ENCODE data around the gene KCNJ9. TPM values are rescaled to one million over a fixed set of nuclear protein-coding genes. Genes with fewer than 3 reads are reported as not detected.
A peak's percentile ranks its signal among the peaks of the same experiment; 100 is the strongest.

Gene KCNJ9
- total and polyA plus RNA-seq, 2 donors (not counting 1 experiment from before 2014, with no cell fraction given), result not detected

DNA sequence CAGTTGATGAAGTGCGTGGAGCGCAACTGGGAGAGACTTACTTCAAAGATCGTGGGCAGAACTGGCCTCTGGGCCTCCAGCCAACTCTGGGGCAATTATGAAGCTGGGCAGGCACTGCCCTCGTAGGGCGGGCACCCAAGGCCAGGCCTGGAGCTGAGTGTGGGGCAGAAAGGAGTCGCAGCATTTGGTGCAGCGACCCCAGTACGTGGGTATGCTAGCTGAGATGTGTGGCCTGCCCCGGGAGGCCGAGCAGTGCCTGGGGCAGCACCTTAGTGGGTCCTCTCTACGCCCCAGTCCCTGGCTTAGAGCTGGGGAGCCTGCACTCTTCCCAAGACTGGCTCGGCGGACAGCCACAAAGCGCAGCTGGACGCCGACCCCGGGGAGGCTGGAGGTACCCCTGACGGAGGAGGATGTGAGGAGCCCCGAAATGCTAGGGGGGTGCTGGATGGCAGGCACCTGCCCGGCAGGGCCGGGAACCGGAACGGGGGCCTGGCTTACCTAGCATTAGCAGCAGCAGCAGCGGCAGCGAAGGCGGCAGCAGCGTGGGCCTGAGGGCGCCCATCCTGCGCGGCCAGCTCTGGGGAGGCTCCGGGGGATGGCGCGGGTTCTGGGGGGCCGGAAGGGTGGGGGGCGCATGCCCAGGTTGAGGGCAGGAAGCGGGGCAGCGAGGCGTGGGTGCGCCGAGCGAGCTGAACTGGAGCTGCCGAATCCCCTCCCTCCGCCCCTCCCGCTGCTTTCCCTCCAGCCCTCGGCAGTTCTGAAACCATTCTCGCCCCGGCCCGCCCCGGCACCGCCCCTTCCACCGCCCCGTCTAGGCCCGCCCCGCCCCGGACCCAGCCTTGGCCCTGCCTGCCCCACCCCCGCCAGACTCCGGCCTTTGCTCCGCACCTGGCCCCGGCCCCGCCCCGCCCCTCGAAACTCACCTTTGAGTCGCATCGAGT is 16.8 kb downstream of the KCNJ9 start, which contains the start of gene IGSF8:
Gene IGSF8 (minus strand): TSS at position 709 of the 941 bp plus-strand sequence. CDS start 147 bp downstream, at position 562.
- no peaks in the 10 kb centered on the region for H3K27me3 ChIP-seq (replicated peaks in 1 of 4; ENCODE audit: control extremely low read depth in 1 of 4, control insufficient read depth in 3 of 4, insufficient read depth in 4 of 4, low read length in 3 of 4)
- H3K4me1 ChIP-seq (ENCODE audit: control insufficient read depth in 2 of 2, insufficient read depth in 2 of 2, low read length in 2 of 2), result peaks cover 33 to 45% of the 10 kb centered on the region in 2 donors
- H4K20me1 ChIP-seq (ENCODE audit: control insufficient read depth, insufficient read depth, low read length, poor library complexity, severe bottlenecking), result peaks cover 44% of the 10 kb centered on the region
- H3K79me2 ChIP-seq (ENCODE audit: control insufficient read depth, insufficient read depth, low read length), result peaks cover 36% of the 10 kb centered on the region
- H3K4me2 ChIP-seq (replicated peaks; ENCODE audit: low read depth, low read length, poor library complexity, severe bottlenecking), result peak within 1 kb of the TSS; percentile 98
- H3K9ac ChIP-seq (ENCODE audit: low read length), result peak within 1 kb of the TSS; percentile 94
- H3K4me3 Mint-ChIP-seq, result peak within 1 kb of the TSS; percentile 94
- peaks cover 47% of the 10 kb centered on the region for H3K4me1 Mint-ChIP-seq
- no peaks in the 10 kb centered on the region for H3K27me3 Mint-ChIP-seq
- 3% methylated on average over 50 of the region's 64 CpGs for WGBS (ENCODE audit: insufficient coverage)
- DNase-seq, result peak; percentile 93
- no peak for TF ChIP-seq EZH2 (IDR thresholded peaks at IDR 0.05; ENCODE audit: borderline replicate concordance, insufficient read depth, low read depth, low read length, poor library complexity, severe bottlenecking)
- no peaks in the 10 kb centered on the region for H3K9me3 ChIP-seq (ENCODE audit: control extremely low read depth in 1 of 3, control insufficient read depth in 2 of 3, insufficient read depth in 1 of 3, low read length in 2 of 3)
- intact Hi-C loops (cut with micrococcal nuclease), result loop anchor here (1.0 to 10.0 kb wide), 8 partner anchors 13 to 1297 kb away; partner anchors contain the start of genes DCAF8, DUSP23, KCNJ10 and PEX19
- ChIA-PET POLR2A (interaction anchor here (0.6 to 2.0 kb wide), 11 partner anchors 11 to 1919 kb away, joined by 3 to 8 read pairs (median 4); partner anchors contain the start of genes DCAF8 and TAGLN2), CTCF (interaction anchor here (0.8 to 6.5 kb wide), 11 partner anchors 12 to 193 kb away, joined by 3 to 60 read pairs (median 4); partner anchors contain the start of gene KCNJ9)
- H3K36me3 ChIP-seq (replicated peaks in 1 of 2; ENCODE audit: control extremely low read depth in 1 of 2, control insufficient read depth in 1 of 2, extremely low read depth in 1 of 2, insufficient read depth in 2 of 2, low read length in 1 of 2), result peaks cover 3 to 24% of the 10 kb centered on the region in 2 experiments
- H3K4me3 ChIP-seq (ENCODE audit: control extremely low read depth in 1 of 5, extremely low read depth in 1 of 5, insufficient read depth in 1 of 5, low read depth in 2 of 5, low read length in 4 of 5), result peak within 1 kb of the TSS; percentile 63 to 90 (median 83)
- peak; percentile 65 for ATAC-seq (ENCODE audit: low read depth)
- H3K9me3 Mint-ChIP-seq (ENCODE audit: insufficient read depth), result no peaks in the 10 kb centered on the region
- peak within 1 kb of the TSS; percentile 95 for H2AFZ ChIP-seq (ENCODE audit: insufficient read depth, low read depth, low read length, poor library complexity, severe bottlenecking)
- peak within 1 kb of the TSS; percentile 91 for H3K27ac Mint-ChIP-seq
- H3K27ac ChIP-seq (ENCODE audit: low read length in 2 of 2), result peak within 1 kb of the TSS; percentile 95 to 99

DNA sequence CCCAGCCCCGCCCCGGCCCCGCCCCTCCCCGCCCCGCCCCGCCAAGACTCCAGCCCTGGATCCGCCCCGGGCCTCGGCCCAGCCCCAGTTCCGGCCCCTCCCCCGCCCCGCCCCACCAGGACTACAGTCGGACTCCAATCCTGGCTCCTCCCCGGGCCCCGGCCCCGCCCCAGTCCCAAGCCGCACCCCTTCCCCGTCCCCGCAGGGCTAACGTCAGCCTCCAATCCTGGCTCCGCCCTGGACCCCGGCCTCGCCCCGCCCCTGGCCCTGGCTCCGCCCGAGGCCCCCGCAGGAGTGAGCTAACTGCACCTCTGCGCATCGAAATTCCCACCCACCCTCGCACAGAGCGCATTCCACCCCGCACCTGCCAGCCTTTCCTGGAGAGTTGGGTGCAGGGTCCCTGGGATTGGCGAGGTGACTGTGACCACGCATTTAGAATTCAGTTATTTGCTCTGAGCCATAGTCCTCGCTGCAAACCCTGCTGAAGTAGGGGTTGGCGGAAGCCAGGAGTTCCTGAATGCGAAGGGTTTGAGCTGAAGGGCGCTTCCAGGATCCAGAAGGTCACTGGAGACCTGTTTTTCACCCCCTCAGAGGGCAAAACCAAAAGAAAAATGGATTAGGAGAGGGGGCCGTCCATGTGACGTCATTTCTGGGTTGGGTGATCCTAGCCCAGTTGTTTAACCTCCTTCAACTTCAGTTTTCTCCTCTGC is 17.7 kb downstream of the KCNJ9 start:
- Histone ChIP-seq H3K4me3 (ENCODE audit: control extremely low read depth in 1 of 5, extremely low read depth in 1 of 5, insufficient read depth in 1 of 5, low read depth in 2 of 5, low read length in 4 of 5) (peak overlapping the region; percentile 63 to 79 (median 72)), H3K27me3 (replicated peaks in 1 of 4; ENCODE audit: control extremely low read depth in 1 of 4, control insufficient read depth in 3 of 4, insufficient read depth in 4 of 4, low read length in 3 of 4) (no peaks in the 10 kb centered on the region), H2AFZ (ENCODE audit: insufficient read depth, low read depth, low read length, poor library complexity, severe bottlenecking) (peak overlapping the region; percentile 95), H3K9me3 (ENCODE audit: control extremely low read depth in 1 of 3, control insufficient read depth in 2 of 3, insufficient read depth in 1 of 3, low read length in 2 of 3) (no peaks in the 10 kb centered on the region), H3K36me3 (replicated peaks in 1 of 2; ENCODE audit: control extremely low read depth in 1 of 2, control insufficient read depth in 1 of 2, extremely low read depth in 1 of 2, insufficient read depth in 2 of 2, low read length in 1 of 2) (peaks cover 3 to 17% of the 10 kb centered on the region in 2 experiments), H4K20me1 (ENCODE audit: control insufficient read depth, insufficient read depth, low read length, poor library complexity, severe bottlenecking) (peaks cover 36% of the 10 kb centered on the region), H3K9ac (ENCODE audit: low read length) (peak overlapping the region; percentile 93), H3K79me2 (ENCODE audit: control insufficient read depth, insufficient read depth, low read length) (peaks cover 36% of the 10 kb centered on the region), H3K4me1 (ENCODE audit: control insufficient read depth in 2 of 2, insufficient read depth in 2 of 2, low read length in 2 of 2) (peaks cover 33 to 45% of the 10 kb centered on the region in 2 donors), H3K27ac (ENCODE audit: low read length in 2 of 2) (peak overlapping the region; percentile 95 to 99), H3K4me2 (replicated peaks; ENCODE audit: low read depth, low read length, poor library complexity, severe bottlenecking) (peak overlapping the region; percentile 98)
- TF ChIP-seq, protein P1, sequence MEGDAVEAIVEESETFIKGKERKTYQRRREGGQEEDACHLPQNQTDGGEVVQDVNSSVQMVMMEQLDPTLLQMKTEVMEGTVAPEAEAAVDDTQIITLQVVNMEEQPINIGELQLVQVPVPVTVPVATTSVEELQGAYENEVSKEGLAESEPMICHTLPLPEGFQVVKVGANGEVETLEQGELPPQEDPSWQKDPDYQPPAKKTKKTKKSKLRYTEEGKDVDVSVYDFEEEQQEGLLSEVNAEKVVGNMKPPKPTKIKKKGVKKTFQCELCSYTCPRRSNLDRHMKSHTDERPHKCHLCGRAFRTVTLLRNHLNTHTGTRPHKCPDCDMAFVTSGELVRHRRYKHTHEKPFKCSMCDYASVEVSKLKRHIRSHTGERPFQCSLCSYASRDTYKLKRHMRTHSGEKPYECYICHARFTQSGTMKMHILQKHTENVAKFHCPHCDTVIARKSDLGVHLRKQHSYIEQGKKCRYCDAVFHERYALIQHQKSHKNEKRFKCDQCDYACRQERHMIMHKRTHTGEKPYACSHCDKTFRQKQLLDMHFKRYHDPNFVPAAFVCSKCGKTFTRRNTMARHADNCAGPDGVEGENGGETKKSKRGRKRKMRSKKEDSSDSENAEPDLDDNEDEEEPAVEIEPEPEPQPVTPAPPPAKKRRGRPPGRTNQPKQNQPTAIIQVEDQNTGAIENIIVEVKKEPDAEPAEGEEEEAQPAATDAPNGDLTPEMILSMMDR (IDR thresholded peaks at IDR 0.05), result no peak
- TF ChIP-seq EZH2 (IDR thresholded peaks at IDR 0.05; ENCODE audit: borderline replicate concordance, insufficient read depth, low read depth, low read length, poor library complexity, severe bottlenecking), result no peak
- Mint-ChIP-seq H3K4me1 (peaks cover 47% of the 10 kb centered on the region), H3K27ac (peak overlapping the region; percentile 86), H3K4me3 (peak overlapping the region; percentile 88), H3K27me3 (no peaks in the 10 kb centered on the region), H3K9me3 (ENCODE audit: insufficient read depth) (no peaks in the 10 kb centered on the region)
- DNase-seq (peak; percentile 96), ATAC-seq (ENCODE audit: low read depth) (peak; percentile 91)
- ChIA-PET CTCF (interaction anchor here (0.9 to 6.5 kb wide), 9 partner anchors 13 to 193 kb away, joined by 3 to 60 read pairs (median 5); partner anchors contain the start of gene KCNJ9), POLR2A (interaction anchor here (0.6 to 2.0 kb wide), 9 partner anchors 12 to 277 kb away, joined by 3 to 6 read pairs (median 3); partner anchors contain the start of genes DCAF8 and TAGLN2)
- WGBS (ENCODE audit: insufficient coverage), result 0% methylated on average over 24 of the region's 40 CpGs
- intact Hi-C loops (cut with micrococcal nuclease), result loop anchor here (1.0 to 10.0 kb wide), 9 partner anchors 14 to 1296 kb away; partner anchors contain the start of genes COPA, DCAF8, DUSP23 and KCNJ10
